HG03135 (cell line): ENCODE results near the gene CFAP99.
"Not testable (repeated sequence)": the region's sequence is repeated elsewhere in the genome, so short reads cannot be mapped to it uniquely, and the experiment has no call there.

ENCODE experiments used
- ATAC-seq: cut with Tn5 transposase; IDR thresholded peaks from one replicate; pipeline ENCODE4 v1.9.1; 2021; ENCODE audit warnings: mild to moderate bottlenecking, moderate library complexity; ENCODE audit not compliant: unreplicated experiment

The CFAP99 gene

DNA sequence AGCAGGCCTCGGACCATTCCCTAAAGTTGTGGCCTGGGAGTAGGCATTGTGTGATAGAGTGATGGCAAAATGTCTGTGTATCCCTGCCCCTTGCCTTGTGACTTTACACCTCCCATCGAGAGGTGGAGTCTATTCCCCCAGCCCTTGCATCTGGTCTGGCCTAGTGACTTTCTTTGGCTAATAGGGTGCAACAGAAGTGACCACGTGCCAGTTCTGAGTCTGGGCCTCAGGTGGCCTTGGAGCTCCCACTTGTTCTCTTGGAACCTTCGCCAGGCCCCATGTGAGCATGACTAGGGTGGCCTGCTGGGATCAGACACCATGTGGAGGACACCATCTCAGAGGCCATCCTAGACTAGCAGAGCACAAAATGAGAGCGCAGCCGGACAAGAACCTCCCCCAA is 46.3 kb downstream of the CFAP99 start:
- ATAC-seq: no peak

DNA sequence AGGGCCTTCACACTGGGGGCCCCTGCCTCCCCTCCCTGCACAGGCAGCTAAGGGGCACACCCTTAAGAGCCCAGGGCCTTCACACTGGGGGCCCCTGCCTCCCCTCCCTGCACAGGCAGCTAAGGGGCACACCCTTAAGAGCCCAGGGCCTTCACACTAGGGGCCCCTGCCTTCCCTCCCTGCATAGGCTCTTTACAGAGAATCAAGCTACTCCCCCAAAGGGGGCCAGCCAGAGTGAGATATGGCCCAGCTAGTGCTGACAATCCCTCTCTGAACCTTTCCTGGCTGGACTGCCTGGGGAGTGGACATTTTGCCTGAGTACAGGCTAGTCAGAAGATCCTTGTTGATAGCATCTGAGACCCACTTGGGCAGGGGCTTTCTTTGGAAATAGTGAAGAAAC is 46.8 kb downstream of the CFAP99 start:
- ATAC-seq: not testable (repeated sequence)

DNA sequence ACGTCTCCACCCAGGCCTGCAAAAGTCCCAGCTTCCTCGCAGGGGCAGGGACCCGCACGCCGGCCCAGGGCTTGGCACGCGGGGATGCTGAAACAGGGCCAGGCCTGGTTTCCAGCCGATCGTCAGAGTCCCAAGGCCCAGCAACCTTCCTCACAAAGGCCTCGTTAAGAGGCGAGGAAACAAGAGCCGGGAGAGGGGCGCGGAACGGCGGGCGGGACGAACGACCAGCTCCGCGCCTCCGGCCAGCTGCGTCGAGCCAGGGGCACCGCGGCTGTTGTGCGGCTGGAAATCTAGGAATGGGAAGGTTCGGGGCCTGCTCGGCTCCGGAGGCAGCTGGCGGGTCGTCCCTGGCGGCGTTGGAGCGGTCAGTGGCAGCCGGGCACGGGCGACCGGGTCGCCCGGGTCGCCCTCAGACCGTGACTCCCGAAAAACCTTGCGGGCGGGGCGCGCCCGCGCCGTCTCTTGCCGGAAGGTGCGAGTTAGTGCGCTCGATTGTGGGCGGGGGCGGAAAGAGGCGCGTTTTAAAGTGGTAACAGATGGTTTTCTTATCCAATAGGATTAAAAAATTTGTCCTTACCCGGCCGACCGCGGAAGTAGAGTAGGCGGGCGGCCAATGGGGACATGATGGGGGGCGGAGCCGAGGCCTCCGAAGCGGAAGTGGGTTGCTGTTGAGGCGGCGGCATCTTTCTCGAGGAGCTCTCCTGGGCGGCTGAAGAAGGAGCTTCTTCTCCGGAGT is 49.9 kb downstream of the CFAP99 start, which contains the start of gene RNF4:
RNF4 (plus strand) TSS at position 651 of the 736 bp plus-strand sequence. CDS start 21,388 bp downstream, outside the sequence.
- peak; percentile 77 for ATAC-seq

DNA sequence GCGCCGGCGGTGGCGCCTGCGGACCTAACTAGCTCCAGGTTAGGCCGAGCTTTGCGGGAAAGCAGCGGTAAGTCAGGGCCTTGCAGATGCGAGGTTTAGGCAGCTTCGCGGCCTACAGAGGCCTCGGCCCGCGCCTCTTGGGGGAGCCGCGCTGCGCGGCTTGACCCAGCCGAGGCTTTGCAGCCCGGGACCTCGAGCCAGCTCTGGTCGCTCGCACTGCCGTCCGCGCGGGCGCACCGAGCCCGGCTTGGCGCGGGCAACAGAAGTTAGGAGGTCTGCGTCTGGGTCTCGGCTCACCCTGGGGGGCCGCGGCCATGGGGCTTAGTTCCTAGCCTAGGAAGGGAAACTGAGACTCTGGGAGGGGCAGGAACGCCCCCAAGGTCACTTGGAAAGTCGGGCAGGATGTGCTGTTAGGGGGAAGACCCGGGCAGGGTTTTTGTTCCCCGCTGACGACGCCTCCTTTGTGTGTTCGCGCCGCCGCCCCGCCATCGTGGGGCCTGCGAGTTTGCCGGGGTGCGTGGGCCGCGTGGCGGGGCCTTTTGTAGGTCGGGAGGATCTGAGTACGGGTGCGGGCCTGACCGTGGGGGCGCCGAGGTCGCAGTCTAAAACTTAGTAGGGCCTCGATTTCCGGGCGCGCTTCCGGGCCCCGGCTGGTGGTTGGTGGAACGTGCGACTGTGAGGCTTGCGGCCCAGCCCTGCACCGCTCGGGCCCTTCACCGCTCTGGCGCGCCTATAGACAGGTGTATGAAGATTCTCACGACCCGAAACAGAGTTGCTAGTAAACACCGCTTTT is 50.6 kb downstream of the CFAP99 start:
- peak; percentile 56 for ATAC-seq

DNA sequence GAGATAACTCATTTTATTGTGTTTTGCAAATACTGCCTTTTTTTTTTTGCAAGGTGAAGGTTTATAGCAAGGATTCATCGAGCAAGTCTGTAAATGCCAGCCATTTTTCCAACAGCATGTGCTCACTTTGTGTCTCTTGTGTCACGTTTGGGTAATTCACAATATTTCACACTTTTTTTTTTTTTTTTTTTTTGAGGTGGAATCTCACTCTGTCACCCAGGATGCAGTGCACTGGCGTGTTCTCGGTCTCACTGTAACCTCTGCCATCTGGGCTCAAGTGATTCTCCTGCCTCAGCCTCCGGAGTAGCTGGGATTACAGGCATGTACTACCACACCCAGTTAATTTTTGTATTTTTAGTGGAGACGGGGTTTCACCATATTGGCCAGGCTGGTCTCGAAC is 52.0 kb downstream of the CFAP99 start:
- ATAC-seq: no peak

DNA sequence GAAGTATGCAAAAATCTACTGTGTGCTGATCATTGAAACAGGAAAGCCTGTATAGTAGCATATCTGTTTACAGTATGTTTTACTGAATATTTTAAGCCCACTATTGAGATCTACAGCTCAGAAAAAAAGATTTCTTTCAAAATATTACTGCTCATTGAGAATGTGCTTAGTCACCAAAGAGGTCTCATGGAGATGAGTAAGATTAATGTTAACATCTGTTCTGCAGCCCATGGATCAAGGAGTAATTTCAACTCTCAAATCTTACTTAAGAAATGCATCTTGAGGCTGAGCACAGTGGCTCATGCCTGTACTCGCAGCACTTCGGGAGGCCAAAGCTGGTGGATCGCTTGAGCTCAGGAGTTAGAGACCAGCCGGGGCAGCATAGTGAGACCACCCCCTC is 53.4 kb downstream of the CFAP99 start:
- ATAC-seq: no peak

DNA sequence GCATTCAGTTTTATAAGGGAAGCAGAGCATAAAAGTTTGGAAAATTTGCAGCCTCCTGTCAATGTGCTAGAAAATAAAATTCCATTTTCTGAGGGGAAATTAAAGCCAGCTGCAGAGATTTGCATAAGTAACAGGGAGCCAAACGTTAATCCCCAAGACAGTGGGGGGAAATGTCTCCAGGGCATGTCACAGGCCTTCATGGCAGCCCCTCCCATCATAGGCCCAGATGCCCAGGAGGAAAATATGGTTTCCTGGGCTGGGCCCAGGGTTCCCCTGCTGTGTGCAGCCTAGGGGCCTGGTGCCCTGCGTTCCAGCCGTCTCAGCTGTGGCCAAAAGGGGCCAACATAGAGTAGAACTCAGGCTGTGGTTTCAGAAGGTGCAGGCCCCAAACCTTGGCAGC is 59.5 kb downstream of the CFAP99 start:
- no peak for ATAC-seq

DNA sequence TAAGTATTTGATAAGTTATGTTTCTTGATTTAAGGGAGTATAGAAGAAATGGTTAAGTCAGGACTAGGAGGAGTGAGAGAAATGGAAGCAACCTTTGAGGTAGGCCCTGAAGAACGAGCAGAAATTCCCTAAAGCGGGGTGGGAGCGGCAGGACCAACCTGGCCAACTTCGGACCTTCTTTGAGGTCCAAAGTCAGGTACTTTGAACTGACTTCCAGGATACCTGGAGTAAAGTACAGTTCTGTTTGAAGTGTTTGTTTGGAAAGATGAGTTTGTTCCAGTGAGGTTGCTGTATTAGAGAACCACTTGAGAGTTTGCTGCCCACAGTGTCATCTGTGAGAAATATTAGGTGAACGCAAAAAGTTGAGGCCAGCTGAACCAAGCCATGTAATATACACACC is 61.9 kb downstream of the CFAP99 start:
- ATAC-seq: no peak

DNA sequence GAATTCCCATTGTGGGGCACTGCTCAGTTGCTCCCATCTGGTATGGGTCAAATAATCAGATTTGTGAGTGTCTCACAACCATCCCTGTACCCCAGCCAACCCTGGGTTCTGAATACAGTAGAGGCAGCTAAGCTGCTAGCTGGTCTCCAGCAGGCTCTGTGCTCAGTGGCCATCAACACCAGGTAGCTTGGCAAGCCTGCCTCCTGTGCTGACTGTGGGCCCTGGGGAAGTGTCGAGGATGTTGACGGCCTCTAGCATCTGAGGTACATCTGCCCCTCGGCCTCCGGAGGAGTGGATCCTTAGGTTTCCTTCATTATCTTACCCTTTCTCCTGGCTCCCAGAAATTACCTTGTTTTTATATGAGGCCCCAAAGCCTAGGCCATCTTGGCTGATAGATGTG is 63.4 kb downstream of the CFAP99 start:
- ATAC-seq: no peak

DNA sequence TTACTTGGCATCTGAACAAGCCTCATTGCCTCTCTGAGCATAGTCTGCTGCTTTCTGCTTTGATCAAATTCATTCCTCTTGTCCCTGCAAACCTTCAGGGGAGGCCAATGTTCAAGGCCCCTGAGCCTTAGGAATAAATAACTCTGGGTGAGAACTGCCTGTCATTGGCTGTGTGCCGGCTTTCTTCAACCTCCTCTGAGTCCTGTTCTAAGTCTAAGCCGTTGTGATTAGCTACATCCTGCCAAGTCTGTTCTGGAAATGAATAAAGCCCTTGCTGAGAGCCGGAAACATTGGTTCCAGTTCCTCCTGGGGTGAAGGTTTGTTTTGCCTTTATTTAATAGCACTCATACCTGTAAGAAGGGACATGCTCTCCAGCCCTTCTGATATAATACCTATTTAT is 63.9 kb downstream of the CFAP99 start:
- ATAC-seq: peak; percentile 43

DNA sequence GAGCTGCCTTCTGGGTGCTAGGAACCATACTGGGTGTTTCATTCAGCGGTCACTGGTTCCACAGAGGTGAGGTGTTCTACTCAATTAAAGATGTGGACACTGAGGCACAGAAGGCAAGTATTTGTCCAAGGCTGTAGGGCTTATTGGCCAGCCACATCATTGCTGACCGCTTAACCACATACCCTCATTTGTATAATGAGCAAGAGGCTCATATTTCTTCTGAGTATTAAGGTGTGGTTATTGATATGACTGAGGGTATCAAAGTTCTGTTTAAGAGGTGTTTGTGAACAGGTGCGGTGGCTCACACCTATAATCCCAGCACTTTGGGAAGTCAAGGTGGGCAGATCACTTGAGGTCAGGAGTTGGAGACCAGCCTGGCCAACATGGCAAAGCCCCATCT is 64.5 kb downstream of the CFAP99 start:
- ATAC-seq: no peak

DNA sequence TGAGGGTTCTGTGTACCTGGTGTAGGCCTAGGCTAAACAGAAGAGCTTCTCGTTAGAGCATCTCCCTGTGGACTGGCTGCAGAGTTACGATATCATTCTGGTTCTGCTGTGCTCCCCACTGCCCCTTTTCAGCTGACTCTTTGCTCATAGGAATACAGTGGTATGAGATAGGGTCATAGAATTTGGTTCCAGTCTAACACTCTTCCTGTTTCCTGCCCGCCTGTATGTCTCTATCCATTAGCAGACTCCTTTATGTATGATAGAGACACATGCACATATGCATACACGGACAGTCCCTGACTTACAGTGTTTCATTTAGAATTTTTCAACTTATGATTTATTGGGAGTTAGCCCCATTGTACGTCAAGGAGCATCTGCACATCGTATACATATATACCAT is 65.4 kb downstream of the CFAP99 start:
- no peak for ATAC-seq

DNA sequence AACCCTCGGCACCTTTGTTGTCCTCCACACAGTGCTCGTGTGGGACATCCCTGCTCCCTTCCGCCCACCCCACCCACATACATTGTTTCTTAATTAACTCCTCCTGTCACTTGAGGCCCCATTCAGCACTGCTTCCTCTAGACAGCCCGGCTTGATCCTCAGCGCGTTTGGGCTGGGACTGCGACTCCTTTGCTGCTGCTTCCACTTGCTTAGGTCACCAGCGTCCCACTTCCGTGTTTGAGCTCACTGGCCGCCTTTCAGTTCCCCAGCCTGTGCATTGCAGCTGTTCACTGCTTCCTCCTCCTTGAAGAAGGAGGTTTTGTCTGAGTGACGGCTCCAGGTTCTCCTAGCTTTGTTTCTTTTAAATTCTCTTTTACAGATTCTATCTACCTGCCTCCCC is 66.2 kb downstream of the CFAP99 start:
- ATAC-seq: peak; percentile 63

DNA sequence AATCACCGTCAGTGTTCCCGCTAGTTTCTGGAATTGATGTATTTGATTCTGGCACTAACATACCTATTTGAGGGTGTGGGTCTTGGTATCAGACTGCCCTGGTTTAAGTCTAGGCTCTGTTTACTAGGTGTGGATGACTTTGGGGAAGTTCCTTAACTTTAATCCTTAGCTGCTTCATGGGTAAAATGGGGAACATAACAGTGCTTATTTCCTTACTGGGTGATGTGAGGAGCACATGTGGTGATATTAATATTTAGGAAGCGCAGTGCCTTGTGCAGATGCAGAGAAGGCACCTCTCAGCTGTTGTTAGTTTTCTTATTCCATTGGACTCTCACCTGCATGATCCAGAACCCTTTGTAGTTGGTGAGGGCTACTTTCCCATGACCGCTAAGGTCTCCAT is 67.2 kb downstream of the CFAP99 start:
- ATAC-seq: no peak

DNA sequence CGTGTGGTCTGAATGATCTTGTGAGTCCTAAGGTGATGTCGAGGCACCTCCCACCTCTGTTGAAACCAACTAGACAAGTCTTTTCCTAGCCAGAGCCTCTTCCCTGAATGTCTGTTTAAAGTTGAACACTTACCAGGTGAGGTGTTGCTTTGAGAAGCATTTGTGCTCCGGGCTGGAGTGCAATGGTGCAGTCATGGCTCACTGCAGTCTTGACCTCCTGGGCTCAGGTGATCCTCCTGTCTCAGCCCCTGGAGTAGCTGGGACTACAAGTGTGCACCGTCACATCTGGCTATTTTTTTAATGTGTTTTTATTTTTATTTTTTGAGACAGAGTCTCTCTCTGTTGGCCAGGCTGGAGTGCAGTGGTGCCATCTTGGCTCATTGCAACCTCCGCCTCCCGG is 68.2 kb downstream of the CFAP99 start:
- ATAC-seq: no peak

DNA sequence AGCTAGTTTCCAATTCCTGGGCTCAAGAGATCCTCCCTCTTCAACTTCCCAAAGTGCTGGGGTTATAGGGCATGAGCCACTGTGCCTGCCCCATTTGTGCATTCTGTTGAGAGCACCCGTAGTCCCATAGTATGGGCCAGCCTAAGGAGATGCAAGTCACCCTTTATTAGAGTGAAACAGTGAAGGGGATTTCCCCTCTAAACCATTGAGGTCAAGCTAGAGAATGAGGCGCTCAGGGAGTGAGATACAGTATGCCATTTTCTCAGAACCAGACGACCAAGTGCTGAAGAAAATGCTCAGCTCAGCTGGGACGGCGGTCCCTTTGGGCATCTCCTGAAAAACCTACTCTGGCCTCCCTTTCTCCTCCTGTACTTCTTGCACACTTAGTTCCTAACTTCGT is 68.9 kb downstream of the CFAP99 start:
- no peak for ATAC-seq

DNA sequence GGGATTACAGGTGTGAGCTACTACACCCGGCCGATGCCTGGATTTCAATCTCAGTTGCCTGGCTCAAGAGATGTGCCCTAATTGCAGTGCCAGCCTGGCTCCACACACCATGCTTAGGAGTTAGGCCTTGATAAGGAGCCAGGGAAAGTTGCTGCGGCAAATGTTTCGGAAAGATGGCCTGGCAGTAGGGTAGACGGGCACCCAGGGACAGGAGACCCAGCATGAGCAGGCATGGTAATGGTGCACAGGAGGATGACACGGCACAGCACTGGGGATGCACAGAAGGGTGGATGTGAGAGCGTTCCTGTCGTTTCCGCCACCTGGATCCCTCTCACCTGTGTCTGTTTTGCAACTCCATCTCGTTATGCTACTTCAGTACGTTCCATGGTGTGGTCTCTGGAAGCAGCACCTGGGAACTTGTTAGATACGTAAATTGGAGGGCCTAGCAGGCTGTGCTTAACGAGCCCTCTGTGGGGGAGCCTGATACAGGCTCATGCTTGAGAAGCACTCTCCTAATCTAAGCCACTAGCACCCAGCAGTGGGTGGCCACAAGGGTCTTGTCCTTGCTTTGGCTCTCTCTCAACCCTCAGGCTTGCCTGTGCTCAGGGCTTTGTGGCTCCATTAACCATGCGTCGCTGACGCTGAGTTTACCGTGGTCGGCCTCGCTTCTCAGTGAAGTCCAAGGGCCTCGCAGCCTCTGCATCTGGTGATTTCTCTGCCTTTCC is 70.5 kb downstream of the CFAP99 start:
- ATAC-seq: no peak

DNA sequence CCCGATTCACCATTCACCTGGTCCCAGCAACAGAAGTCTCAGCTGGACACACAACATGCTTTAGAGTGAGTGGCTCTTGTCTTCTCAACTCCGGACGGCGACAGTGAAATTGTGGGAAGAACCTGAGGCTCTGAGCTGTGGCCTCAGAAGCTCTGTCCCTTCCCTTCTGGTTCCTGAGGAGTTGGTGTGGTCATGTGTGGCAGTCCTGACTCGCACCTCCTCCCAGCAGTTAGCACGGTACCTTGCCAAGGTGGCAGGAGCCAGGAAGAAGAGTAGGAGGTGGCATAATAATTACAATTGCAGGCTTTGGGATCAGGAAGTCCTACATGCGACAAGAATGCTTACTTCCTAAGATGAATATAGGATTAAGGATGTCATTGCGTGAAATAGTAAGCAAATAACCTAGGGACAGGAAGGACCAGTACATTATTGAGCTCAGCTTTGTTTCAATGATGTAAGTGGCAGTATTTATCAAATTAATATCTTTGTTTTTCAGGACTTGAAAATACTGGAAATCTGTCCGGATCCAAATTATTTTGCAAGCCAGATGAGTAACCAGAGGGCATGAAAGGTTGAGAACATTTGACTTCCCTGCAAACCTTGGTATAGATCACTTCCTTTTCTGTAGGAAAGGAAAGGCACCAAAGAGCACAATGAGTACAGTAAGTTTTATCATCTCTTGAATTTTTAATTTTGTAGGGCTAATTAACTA is 71.2 kb downstream of the CFAP99 start:
- ATAC-seq: no peak

DNA sequence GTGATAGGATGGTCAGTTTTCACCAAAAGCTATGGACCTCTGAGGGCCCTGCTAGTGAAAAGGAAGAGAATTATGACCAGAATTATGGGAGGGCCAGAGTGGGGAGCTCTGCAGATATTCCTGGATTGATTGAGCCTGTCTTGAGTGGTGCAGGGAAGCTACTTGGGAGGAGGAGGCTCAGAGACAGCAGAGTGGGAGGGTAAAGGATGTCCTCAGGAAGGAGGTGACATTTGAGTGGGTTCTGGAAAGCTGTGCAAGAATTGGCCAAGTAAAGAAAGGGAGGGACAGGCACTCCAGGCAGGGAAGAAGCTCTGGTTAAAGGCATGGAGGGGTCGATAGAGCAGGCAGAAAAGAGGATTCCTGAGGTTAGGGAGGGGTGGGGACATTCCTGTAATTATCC is 74.2 kb downstream of the CFAP99 start:
- ATAC-seq: no peak

DNA sequence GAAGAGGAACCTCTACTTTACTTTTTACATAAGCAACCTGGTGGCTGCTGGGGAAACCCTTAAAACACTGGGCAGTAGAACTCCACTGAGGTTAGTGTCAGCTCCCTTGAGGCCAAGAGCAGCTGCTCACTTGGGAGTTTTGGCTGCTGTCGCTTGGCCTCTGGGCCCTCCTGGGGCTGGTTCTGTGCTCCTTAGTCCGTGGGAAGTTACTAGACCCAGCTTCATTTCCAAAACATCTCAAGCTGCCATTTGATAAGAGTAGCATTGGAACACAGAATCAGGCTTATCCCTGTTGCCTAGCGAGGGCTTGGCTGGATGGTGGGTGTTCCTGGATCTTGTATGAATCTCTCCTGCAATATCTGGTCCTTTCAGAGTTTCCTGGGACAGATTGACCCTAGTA is 76.2 kb downstream of the CFAP99 start:
- ATAC-seq: no peak

DNA sequence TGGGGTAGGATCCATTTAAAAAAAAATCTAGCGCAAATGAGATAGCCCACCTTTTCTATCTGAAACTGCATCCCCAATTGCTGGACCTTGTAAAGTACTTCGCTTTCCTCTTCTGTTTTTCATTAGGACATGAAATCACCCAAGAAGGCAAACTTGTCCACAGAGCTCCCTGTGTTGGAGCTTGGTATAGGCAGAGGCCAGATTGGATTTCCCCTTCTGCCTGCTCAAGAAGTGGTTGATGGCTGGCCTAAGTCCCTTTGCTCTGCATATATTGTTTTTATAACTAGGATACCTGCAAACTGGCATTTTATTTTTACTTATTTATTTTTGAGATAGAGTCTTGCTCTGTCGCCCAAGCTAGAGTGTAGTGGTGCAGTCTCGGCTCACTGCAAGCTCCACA is 78.6 kb downstream of the CFAP99 start:
- peak; percentile 22 for ATAC-seq
